OCI-M2 (cell line): ENCODE measurements around the gene FADS3.

ENCODE experiments used
- DNase-seq: peaks from one replicate; lab custom pipeline; 2025; ENCODE audit not compliant: unreplicated experiment; lab: John Stamatoyannopoulos, UW

Gene FADS3

DNA sequence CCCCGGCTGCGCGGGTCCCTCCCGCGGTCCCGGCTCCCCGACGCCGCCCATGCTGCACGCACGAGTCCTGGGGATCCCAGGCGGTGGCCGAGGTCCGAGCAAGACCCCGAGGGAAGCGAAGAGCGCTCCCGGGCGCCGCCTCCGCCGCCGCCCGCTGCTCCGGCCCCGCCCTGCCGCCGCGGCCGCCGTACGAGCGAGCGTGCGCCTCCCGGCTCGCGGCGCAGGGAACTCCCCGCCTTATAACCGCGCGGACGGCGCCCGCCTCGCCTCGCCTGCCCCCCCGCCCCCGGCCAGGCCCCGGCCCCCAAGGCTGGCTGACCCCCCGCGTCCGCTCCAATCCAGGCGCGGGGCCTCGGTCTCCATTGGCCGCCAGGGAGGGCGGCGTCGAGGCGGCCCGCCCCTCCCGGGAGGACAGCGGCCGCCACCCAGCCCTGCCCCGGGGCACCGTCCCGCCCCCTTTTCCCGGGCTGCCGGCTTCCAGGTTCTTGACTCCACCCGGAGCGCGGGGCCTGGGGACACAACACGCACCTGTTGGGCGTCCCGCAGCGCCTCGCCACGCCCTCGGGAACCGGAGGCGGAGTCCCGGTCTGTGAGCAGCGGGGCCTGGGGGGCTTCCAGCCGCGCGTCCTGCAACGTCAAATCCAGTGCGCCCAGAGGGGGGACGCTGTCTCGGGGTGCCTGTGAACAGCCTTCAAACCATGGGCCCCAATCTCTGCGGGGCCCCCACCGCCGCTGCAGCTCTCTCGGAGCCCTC, at the start of gene FADS3:
TSS of gene FADS3 (minus strand) at position 215 of the 754 bp plus-strand sequence. CDS start at position 51, 164 bp downstream.
- DNase-seq, result no peak

- no peak for DNase-seq
Observed at GRCh38 chr11:61940466-61940865, 49.1 kb upstream of the FADS3 start.

GRCh38 chr11:61935861-61936260, 44.5 kb upstream of the FADS3 start:
- no peak for DNase-seq

DNA sequence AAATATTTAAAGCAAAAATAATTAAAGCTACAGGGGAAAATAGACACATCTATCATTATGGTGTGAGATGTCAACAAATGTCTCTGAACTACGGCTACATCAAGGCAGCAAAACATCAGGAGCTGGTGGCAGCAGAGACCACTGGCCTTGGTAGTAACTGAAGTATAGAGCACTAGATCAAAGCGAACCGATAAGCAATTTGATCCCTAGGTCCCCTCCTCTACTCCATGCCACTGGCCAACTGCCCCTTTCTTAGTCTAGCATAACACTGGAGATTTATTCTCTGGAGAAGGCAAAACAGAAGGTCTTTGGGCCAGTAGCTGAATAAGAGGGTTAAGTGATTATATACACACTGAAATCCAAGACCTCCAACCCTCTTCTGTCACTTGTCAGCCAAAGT, 39.6 kb upstream of the FADS3 start:
- no peak for DNase-seq

- DNase-seq, result no peak
Observed at GRCh38 chr11:61928606-61929005, 37.3 kb upstream of the FADS3 start.

GRCh38 chr11:61927501-61927900, 36.2 kb upstream of the FADS3 start:
- no peak for DNase-seq

DNA sequence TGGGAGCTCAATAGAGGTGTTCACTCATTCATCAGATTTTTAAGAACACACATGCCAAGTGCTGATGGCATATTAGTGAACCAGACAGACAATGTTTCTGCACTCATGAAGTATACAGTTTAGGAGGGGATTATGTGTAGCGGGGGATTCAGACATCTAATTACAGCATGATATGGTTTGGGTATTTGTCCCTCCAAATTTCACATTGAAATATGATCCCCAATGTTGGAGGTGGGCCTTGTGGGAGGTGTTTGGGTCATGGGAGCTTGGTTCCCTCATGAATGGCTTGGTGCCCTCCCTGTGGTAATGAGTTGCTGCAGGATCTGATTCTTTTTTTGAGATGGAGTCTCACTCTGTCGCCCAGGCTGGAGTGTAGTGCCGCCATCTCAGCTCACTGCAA, 34.9 kb upstream of the FADS3 start:
- no peak for DNase-seq

DNA sequence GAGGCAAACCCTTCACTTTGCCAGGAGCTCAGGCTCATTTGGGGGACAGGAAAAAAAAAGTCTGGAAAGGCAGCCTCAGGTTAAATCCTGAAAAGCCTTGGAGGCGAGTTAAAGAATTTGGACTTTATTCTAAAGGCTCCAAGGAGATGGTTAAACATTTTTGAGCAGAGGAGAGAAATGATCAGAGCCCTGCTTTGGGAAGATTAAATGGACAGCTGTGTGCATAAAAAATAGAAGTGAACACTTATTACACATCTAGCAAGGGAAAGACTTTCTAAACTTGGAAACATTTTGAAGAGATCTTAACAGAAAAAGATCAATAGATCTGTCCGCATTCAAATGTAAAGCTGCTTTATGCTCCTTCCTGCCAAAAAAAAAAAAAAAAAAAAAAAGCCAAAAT, 34.4 kb upstream of the FADS3 start:
- DNase-seq, result no peak

DNA sequence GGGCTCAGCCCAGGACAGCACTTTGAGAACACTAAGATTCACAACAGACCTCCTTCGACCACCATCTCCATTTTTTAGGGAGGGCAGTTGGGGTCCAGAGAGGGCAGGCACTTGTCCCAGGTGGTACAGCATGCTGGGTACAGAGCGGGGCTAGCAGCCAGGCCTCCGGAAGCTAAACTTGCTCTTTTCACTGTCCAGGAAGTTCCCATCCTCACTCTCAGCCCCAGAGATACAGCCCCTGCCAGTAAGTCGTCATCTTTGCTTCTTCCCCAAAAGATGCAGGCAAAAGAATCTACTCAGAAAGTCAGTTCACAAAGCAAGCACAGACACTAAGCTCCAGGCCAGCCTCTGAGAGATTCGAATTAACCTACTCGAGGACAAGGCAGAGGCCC, 32.7 kb upstream of the FADS3 start:
- no peak for DNase-seq

DNA sequence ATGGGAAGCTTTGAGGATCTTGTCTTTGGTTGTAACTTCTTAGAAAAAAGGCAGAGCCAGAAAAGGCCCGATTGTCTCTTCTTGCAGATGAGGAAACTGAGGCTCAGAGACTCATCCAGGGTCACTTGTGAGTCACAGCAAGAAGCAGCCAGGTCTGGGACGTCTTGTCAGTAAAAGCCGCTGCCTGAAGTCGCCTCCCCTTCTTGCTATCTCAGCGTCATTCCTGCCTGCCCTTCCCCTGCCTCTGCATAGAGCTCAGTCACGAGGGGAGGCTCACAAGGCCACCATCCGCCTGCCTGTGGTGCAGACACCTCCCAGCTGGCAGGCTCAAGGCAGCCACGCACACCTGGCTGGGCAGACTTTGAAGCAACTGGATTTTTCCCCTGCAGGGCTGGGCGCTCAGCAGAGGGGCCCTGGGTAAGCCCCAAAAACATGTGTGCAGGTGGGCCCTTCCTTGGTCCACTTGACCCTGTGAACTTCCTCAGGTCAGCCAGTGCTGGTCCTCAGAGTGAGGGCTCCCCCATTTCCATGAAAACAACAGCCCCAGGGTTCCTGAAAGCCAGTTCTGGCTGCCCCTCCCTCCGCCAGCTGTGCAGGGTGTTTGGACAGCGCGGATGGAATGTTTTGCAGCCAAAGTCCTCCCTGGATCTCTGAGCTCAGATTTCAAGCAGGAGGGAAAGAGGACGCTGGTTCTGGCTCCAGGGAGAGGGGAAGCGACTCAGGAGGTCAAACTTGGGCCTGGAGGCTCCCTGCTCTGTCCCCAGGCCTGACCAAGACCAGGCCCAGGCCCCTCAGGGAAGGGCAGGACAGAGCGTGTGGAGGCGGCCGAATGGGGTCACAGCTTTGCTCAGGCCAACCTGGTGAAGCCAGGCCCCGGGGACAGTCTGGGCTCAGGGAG, 32.1 kb upstream of the FADS3 start:
- DNase-seq, result no peak

GRCh38 chr11:61922539-61922938, 31.2 kb upstream of the FADS3 start:
- DNase-seq, result peak; percentile 23

DNA sequence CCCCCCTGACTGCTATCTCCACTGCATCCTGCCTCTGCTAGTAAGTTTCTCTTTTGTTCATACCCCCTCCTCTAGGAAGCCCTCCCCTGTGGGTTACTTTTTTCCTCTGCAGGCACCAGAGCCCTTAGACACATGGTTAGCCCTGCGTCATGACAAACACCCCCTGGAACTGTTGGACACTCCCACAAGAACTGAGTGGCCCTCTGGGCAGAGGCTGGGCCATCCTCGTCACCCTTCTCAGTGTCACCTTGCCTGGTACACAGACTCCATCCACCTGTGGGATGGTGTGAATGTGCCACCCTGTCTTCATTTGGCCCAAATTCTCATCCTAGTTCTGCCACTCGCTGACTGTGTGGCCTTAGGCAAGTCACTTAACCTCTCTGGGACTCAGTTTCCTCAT, 30.1 kb upstream of the FADS3 start:
- DNase-seq, result no peak

- peak; percentile 22 for DNase-seq
Observed at GRCh38 chr11:61919705-61920631, 28.6 kb upstream of the FADS3 start.

GRCh38 chr11:61918938-61919704, 27.8 kb upstream of the FADS3 start:
- DNase-seq, result peak; percentile 21

DNA sequence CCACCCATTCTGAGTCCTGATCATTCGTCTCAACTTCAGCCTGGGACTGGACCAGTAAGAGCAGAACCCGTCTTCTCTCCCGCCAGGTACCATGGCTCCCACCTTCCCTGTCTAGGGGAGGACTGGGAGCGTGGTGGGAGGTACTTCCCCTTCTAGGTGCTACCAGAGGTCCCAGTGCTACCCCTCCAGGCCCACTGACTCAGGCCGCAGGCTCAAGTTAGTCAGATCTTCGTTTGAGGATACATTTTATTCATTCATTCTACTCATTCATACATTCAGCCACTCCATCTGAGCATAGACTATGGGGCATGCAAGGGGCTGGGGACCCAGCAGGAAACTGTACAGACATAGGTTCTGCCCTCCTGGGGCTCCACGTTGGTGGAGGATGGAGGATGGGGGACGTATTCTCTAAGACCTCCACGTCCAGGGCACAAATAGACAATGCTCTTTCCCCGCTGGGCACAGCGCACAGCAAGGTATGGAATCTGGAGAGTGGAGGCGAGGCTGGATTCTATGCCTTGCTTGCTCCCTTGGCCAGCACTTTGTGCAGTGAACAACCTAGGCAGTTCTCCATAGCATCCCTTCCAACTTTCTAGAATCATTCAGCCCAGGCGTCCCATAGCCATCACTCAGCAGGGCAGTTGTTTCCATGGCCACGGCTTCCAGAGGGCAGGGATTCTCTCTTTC, 27.0 kb upstream of the FADS3 start:
- DNase-seq, result no peak

DNA sequence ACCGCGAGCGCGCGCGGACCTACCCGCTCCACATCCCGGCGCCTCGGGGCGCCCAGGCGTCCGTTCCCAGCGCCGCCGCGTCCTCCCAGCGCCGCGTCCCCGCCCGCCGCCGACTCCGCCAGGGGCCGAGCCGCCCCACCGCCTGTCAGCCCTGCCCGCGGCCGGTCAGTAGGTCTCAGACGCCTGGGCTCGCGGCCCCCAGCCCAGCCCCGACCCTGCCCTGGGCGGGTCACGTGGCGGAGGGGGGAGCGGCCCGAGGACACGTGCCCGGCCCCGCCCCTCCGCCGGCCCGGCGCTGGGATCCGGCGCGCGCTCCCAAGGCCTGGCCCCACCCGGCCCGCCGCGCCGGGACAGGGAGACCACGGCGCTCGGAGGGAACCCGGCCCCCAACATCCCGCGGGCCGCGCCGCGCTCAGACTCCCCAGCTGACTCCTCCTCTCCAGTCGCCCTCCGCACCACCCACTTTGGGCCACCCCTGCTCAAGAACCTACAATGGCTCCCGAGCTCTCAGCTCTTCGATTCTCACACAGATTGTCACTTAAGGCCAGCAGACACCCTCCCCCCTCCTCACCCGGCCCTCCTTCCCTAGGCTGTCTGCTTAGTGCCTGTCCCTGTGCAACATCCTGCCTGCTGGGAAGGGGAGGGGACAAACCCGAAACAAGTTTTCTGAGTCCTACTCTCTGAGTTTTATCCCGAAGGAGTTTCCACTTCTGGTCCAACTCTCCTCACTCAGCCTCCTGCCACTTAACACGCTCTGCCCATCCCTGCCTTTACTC, 26.2 kb upstream of the FADS3 start, which contains the start of gene RAB3IL1:
TSS of gene RAB3IL1 (minus strand) at position 233 of the 776 bp plus-strand sequence. CDS start at position 34, 199 bp downstream.
- no peak for DNase-seq

DNA sequence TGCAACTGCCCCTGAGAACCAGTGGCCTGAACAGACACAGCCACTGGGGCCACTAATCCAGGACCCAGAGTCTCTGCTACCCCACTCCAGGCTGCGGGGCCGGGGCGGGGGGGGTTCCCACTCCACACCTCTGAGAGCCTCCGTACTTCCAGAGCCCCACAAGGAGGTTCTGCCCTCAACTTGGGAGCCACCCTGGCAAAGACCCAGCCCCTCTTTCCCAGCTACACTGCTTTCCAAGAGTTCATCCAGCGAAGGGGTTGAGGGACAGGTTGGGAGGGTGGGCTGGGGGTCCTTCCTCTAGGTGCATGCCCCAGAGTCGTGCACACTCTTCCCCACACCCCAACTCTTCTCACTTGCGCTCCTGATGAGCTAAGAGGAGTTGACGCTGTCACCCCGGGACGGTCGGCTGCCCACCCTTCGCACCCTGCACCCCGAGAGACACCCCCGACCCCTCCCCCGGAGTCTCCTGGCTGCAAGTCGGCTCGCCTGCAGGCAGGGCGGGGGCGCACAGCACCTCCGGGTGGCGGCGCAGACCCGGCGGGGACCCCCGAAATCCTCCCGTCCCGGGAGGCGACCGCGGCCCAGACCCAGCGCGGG, 25.5 kb upstream of the FADS3 start:
- no peak for DNase-seq

DNA sequence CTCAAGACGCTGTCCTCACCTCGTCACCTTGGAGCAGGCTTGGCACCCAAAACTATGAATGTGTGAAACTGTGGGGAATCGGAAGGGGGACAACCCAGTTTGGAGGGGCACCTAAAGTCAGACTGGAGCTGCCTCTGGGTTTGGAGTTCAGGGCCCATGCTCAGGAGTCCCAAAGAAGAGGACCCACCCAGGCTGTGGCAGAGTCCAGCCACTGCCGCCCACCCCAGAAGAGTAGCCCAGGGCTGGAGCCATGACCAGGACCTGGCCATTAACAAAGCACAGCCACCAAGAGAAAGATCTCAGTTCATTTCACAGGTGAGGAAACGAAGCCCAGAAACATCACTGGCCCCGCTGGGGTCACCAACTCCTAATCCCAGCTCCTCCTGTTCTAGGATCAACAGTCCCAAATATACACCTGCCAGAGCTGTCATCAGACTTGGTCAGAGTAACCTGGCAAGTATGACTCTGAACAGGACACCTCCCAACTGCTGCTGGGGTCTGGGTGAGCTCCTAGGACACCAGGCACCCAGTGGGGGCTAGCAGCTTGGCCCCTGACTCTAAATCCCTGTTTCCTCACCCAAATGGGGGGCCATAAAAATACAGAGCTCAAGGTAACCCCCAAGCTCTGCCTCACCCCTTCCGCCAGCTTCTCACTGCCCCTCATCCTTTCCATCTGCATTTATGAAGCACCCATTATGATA, 23.3 kb upstream of the FADS3 start:
- no peak for DNase-seq
